Endothelial cell of umbilical vein (primary cell): ENCODE data around the gene TNFRSF1B. TPM values are rescaled to one million over a fixed set of nuclear protein-coding genes. Genes with fewer than 3 reads are reported as not detected.

Experiments
- BruUV-seq: library from RNA; stranded (reverse); fragments of 400-500 nt; replicated peaks from 2 replicates; lab custom pipeline; 2021; lab: Mats Ljungman, UMichigan
- CTCF ChIA-PET: fragments of 300-600, 350-600 bp; sonication (Branson Sonifier 250); formaldehyde crosslinking; loops from one replicate; lab custom pipeline; 2021; ENCODE audit warnings: antibody characterized with exemption, inconsistent platforms; lab: Charles Lee
- POLR2A ChIA-PET: fragments of 300-600, 350-600 bp; sonication (Branson Sonifier 250); formaldehyde crosslinking; loops from one replicate; lab custom pipeline; 2021; ENCODE audit warnings: antibody characterized with exemption, inconsistent platforms; lab: Charles Lee
- DNase-seq: peaks from one replicate; pipeline ENCODE4 v3.0.0-alpha.2; 2011; ENCODE audit warnings: low read depth, low spot score
- FAIRE-seq: peaks from 2 replicates; lab custom pipeline; 2011; peaks lifted over from hg19 to GRCh38; lab: Jason Lieb, UNC
- H2AFZ ChIP-seq: 2 replicates; pipeline ENCODE4 v1.6.0; 2012; ENCODE audit warnings: low read depth, low read length, control low read depth, inconsistent platforms
- H3K27ac ChIP-seq: 2 replicates; pipeline ENCODE4 v1.5.1; 2011; ENCODE audit warnings: low read depth, mild to moderate bottlenecking, control low read depth, low read length, moderate library complexity; ENCODE audit not compliant: insufficient read depth
- H3K27me3 ChIP-seq, 2 experiments: 2 replicates each; pipeline versions ENCODE4 v1.6.0 to v1.6.1; 2011; ENCODE audit warnings: low read length in 2 of 2, mixed read lengths in 1 of 2; ENCODE audit not compliant: control insufficient read depth in 2 of 2, insufficient read depth in 2 of 2
- H3K36me3 ChIP-seq, 2 experiments: 2 replicates in 1 of 2; 3 replicates in 1 of 2; pipeline ENCODE4 v1.5.1; 2011; ENCODE audit warnings: low read length in 2 of 2, mild to moderate bottlenecking in 1 of 2, moderate library complexity in 1 of 2; ENCODE audit not compliant: control insufficient read depth in 2 of 2, insufficient read depth in 2 of 2; ENCODE audit errors: extremely low read depth in 1 of 2
- H3K4me1 ChIP-seq: 3 replicates; pipeline ENCODE4 v1.5.1; 2011; ENCODE audit warnings: mild to moderate bottlenecking, low read length; ENCODE audit not compliant: control insufficient read depth, insufficient read depth; ENCODE audit errors: extremely low read depth
- H3K4me2 ChIP-seq: 2 replicates; pipeline ENCODE4 v1.6.1; 2011; ENCODE audit warnings: low read length, control low read depth, mixed read lengths; ENCODE audit not compliant: insufficient read depth
- H3K4me3 ChIP-seq, 3 experiments: fragments of 200-600 bp in 1 of 3; sonication (generic), shearing (Covaris generic) in 1 of 3; replicated peaks in 1 of 3; 2 replicates each; pipeline ENCODE4 v1.5.1; 2011 to 2016; ENCODE audit warnings: control low read depth in 3 of 3, low read length in 3 of 3, mild to moderate bottlenecking in 2 of 3, inconsistent platforms in 1 of 3, low read depth in 1 of 3, moderate library complexity in 1 of 3; ENCODE audit not compliant: insufficient read depth in 1 of 3
- H3K79me2 ChIP-seq: 2 replicates; pipeline ENCODE4 v1.6.0; 2012; ENCODE audit warnings: low read length, inconsistent platforms; ENCODE audit not compliant: control insufficient read depth, insufficient read depth
- H3K9ac ChIP-seq: replicated peaks from 2 replicates; pipeline ENCODE3; 2011; ENCODE audit warnings: low read length, control low read depth; ENCODE audit not compliant: insufficient read depth; ENCODE audit errors: extremely low read depth
- H3K9me1 ChIP-seq: replicated peaks from 3 replicates; pipeline ENCODE4 v1.6.0; 2011; ENCODE audit warnings: mild to moderate bottlenecking, low read length; ENCODE audit not compliant: control insufficient read depth, insufficient read depth; ENCODE audit errors: extremely low read depth
- H3K9me3 ChIP-seq: replicated peaks from 2 replicates; pipeline ENCODE4 v1.5.1; 2012; ENCODE audit warnings: low read length, inconsistent platforms; ENCODE audit not compliant: control insufficient read depth, insufficient read depth
- H4K20me1 ChIP-seq: replicated peaks from 2 replicates; pipeline ENCODE3; 2011; ENCODE audit warnings: mild to moderate bottlenecking, low read length; ENCODE audit not compliant: control insufficient read depth, insufficient read depth; ENCODE audit errors: extremely low read depth
- GATA2 ChIP-seq: IDR thresholded peaks from 2 replicates; pipeline ENCODE4 v1.7.0; 2011; ENCODE audit warnings: low read depth, mild to moderate bottlenecking, moderate library complexity, mixed read lengths, low read length; ENCODE audit not compliant: insufficient read length, insufficient read depth
- JUN ChIP-seq: IDR thresholded peaks from 2 replicates; pipeline ENCODE4 v1.6.1; 2011; ENCODE audit warnings: borderline replicate concordance, low read depth; ENCODE audit not compliant: insufficient read length, insufficient read depth
- MYC ChIP-seq: IDR thresholded peaks from one replicate; pipeline ENCODE4 v1.6.1; 2011; ENCODE audit warnings: mild to moderate bottlenecking, low read depth, low read length
- dilution Hi-C: fragments of 300-500 bp; cut with MboI; formaldehyde crosslinking; loops from one replicate; pipeline ENCODE4 v1.15.0; 2019; ENCODE audit warnings: low sequenced_read_pairs; ENCODE audit not compliant: extremely low pct_ligation_motif_present
- intact Hi-C: fragments of 100-400 bp; cut with micrococcal nuclease; formaldehyde crosslinking; loops from one replicate; pipeline ENCODE4 v1.10.0; 2022
- polyA plus RNA-seq, 4 experiments: library from polyadenylated mRNA; depleted of rRNA in 3 of 4; stranded (reverse) in 3 of 4; unstranded in 1 of 4; fragments of >200 nt; gene quantifications; 2 replicates each; pipeline versions ENCODE4 v1.2.1 to v1.2.3, GENCODE V29; 2011 to 2012; ENCODE audit warnings: missing spikeins in 1 of 4
- total RNA-seq: library from RNA; stranded (reverse); gene quantifications from 2 replicates; pipeline ENCODE4 v1.2.3, GENCODE V29; 2021
- TF ChIP-seq, protein P1 (sequence below), 2 donors: IDR thresholded peaks; 1 replicate in 1 of 2; 2 replicates in 1 of 2; pipeline ENCODE4 v1.5.1; 2011; ENCODE audit warnings: low read length in 2 of 2, mild to moderate bottlenecking in 2 of 2, moderate library complexity in 2 of 2, control low read depth in 1 of 2, inconsistent platforms in 1 of 2, low read depth in 1 of 2; ENCODE audit not compliant: insufficient read depth in 1 of 2; ENCODE audit errors: extremely low read depth in 1 of 2

Gene TNFRSF1B
- total and polyA plus RNA-seq, 2 donors (not counting 3 experiments of a cell fraction or from before 2014, with no cell fraction given) = 53.6 to 65.9 TPM

DNA sequence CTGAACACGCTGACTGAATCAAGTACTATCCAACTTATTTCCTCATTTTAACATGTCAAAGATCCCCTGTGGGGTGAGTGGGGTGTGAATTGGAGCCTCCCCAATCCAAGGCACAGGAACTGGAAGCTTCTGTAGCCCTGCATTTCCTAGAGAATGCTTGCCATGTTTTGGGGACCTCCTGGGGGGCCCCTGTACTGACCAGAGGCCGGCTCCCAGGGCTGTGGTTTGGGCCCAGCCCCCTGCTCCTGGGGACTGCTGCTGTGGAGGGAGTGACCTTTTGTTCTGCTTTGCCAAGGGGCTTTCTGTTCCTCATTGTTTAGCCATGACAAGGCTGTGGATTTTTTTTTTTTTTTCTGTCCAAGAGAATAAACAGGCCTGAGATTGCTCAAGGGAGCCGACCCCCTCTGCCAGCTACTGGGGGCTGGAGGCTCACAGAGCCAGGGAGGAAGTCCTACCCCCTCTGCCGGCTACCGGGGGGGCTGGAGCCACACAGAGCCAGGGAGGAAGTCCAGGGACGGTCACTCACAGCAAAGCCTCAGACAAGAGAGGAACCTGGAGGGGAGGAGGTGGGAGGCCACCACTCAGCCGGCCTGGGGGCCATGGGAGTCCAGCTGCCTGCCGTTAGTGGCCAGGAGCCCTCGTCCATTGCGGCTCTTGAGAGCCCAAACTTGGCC, 17.4 kb downstream of the TNFRSF1B start:
- peak overlapping the region; percentile 68 for H2AFZ ChIP-seq
- intact Hi-C loops = loop anchor here (1.0 kb wide), 5 partner anchors 17 to 59 kb away; no protein-coding TSS in a partner anchor
- ChIA-PET POLR2A (interaction anchor here (0.6 to 1.0 kb wide), 3 partner anchors 11 to 53 kb away, joined by 3 to 12 read pairs (median 6); no protein-coding TSS in a partner anchor), CTCF (interaction anchor here (0.6 to 8.3 kb wide), 8 partner anchors 10 to 60 kb away, joined by 3 to 118 read pairs (median 4); partner anchors contain the start of gene TNFRSF1B)
- dilution Hi-C loops = no loop called here
- TF ChIP-seq JUN = peak; percentile 22
- no peak for TF ChIP-seq GATA2
- TF ChIP-seq, protein P1, sequence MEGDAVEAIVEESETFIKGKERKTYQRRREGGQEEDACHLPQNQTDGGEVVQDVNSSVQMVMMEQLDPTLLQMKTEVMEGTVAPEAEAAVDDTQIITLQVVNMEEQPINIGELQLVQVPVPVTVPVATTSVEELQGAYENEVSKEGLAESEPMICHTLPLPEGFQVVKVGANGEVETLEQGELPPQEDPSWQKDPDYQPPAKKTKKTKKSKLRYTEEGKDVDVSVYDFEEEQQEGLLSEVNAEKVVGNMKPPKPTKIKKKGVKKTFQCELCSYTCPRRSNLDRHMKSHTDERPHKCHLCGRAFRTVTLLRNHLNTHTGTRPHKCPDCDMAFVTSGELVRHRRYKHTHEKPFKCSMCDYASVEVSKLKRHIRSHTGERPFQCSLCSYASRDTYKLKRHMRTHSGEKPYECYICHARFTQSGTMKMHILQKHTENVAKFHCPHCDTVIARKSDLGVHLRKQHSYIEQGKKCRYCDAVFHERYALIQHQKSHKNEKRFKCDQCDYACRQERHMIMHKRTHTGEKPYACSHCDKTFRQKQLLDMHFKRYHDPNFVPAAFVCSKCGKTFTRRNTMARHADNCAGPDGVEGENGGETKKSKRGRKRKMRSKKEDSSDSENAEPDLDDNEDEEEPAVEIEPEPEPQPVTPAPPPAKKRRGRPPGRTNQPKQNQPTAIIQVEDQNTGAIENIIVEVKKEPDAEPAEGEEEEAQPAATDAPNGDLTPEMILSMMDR (IDR thresholded peaks at IDR 0.05; ENCODE audit: extremely low read depth in 1 of 2, insufficient read depth in 1 of 2, low read depth in 1 of 2, low read length in 2 of 2) = peak; percentile 42 to 55
- TF ChIP-seq MYC = no peak
- no peaks in the 10 kb centered on the region for H3K9me1 ChIP-seq
- H3K79me2 ChIP-seq = peaks cover 12% of the 10 kb centered on the region
- FAIRE-seq (peak; percentile 90), DNase-seq (peak; percentile 93)
- peak overlapping the region; percentile 10 for H3K4me2 ChIP-seq
- no peaks in the 10 kb centered on the region for H4K20me1 ChIP-seq
- no peaks in the 10 kb centered on the region for H3K9me3 ChIP-seq
- peaks cover 0 to 4% of the 10 kb centered on the region in 2 experiments for H3K36me3 ChIP-seq
- no peaks in the 10 kb centered on the region for H3K27me3 ChIP-seq
- BruUV-seq = no TSS peak
- H3K4me1 ChIP-seq = peaks cover 31% of the 10 kb centered on the region
- no peak overlapping the region for H3K4me3 ChIP-seq
- H3K27ac ChIP-seq = peak overlapping the region; percentile 90
- peak overlapping the region; percentile 73 for H3K9ac ChIP-seq
